Choroid plexus epithelial cell (primary cell): ENCODE data around the gene TMEM37.

ENCODE experiments used
- DNase-seq: peaks from one replicate; pipeline ENCODE4 v3.0.0-alpha.2; 2010; ENCODE audit warnings: low read depth
- H3K4me3 ChIP-seq: 2 replicates; pipeline ENCODE4 v1.5.1; 2011; ENCODE audit warnings: low read depth, mild to moderate bottlenecking, control low read depth, low read length, moderate library complexity
- TF ChIP-seq, protein P1 (sequence below): conservative IDR thresholded peaks from 2 replicates; pipeline ENCODE4 v1.5.1; 2011; ENCODE audit warnings: low read depth, mild to moderate bottlenecking, control low read depth, inconsistent platforms, low read length, moderate library complexity

The TMEM37 gene

GRCh38 chr2:119439574-119440500 lies 8.2 kb downstream of the TMEM37 start:
- TF ChIP-seq, protein P1, sequence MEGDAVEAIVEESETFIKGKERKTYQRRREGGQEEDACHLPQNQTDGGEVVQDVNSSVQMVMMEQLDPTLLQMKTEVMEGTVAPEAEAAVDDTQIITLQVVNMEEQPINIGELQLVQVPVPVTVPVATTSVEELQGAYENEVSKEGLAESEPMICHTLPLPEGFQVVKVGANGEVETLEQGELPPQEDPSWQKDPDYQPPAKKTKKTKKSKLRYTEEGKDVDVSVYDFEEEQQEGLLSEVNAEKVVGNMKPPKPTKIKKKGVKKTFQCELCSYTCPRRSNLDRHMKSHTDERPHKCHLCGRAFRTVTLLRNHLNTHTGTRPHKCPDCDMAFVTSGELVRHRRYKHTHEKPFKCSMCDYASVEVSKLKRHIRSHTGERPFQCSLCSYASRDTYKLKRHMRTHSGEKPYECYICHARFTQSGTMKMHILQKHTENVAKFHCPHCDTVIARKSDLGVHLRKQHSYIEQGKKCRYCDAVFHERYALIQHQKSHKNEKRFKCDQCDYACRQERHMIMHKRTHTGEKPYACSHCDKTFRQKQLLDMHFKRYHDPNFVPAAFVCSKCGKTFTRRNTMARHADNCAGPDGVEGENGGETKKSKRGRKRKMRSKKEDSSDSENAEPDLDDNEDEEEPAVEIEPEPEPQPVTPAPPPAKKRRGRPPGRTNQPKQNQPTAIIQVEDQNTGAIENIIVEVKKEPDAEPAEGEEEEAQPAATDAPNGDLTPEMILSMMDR, result no peak
- no peak for DNase-seq
- H3K4me3 ChIP-seq, result no peak overlapping the region

DNA sequence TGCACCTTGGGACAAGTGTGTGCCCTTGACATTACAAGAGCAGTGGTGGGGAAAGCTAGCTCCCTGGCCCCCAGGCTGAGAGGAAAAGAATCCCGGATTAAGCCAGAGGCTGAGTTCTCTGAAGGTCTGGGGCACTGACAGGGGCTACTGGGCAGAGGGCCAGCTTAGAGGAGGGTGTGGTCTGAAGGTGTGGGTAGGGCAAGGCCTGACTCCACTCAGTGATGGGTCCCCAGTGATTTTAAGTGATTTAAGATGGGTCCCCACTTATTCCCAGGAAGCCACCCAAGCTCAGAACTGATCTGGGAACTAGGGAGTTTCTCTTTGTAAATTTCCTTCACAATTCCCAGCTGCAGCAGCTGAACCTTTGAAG lies 8.8 kb downstream of the TMEM37 start:
- TF ChIP-seq, protein P1, result no peak
- no peak overlapping the region for H3K4me3 ChIP-seq
- no peak for DNase-seq

DNA sequence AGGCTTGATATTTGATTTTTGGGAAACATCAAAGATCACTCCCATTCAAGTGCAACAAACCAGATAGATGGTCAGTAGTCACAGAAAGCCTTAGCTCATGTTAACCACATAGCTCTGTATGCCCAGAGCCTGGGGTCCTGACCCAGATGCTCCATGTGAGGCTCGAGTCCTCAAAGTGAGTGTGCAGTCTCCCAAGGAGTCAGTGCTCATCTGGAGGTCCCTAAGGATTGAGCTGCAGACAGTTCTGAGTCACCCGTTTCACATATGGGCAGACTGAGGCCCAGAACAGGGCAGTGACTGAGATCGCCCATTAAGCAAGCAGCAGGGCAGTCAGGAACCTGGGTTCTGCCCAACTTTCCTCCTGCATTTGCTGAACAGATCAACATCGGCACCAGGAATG lies 9.2 kb downstream of the TMEM37 start:
- DNase-seq, result no peak
- no peak overlapping the region for H3K4me3 ChIP-seq
- TF ChIP-seq, protein P1, result no peak

- TF ChIP-seq, protein P1, result no peak
- no peak for DNase-seq
- H3K4me3 ChIP-seq, result no peak overlapping the region
Measured at GRCh38 chr2:119441376-119442225, 9.9 kb downstream of the TMEM37 start.

DNA sequence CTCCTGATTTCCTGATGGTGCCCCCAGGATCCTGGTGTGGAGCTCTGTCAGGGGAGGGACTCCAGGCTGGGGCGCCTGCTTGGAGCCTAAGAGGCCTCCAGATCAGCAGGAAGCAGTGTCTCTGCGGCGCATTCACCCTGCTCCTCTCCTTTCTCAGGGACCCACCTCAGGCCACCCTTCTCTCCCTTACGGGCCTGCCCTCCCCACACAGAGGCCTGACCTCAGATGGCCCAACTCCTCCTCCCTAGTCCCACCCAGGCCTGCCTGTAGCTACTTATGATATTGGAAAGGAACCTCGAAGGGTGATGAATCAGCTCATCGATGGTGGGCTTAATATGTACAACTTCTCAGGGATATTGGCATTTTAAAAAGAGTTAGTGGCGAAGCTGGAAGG lies 10.6 kb downstream of the TMEM37 start:
- H3K4me3 ChIP-seq, result no peak overlapping the region
- no peak for DNase-seq
- TF ChIP-seq, protein P1, result no peak

GRCh38 chr2:119442850-119443249 lies 11.2 kb downstream of the TMEM37 start:
- TF ChIP-seq, protein P1, result no peak
- DNase-seq, result no peak
- no peak overlapping the region for H3K4me3 ChIP-seq
